HG02943 (cell line): Measurements from ENCODE around the gene MMP20.
"Not testable (repeated sequence)": the region's sequence is repeated elsewhere in the genome, so short reads cannot be mapped to it uniquely, and the experiment has no call there.

ENCODE experiments used
- ATAC-seq: cut with Tn5 transposase; IDR thresholded peaks from one replicate; pipeline ENCODE4 v1.9.1; 2021; ENCODE audit warnings: mild to moderate bottlenecking, low read depth, moderate library complexity; ENCODE audit not compliant: unreplicated experiment

The MMP20 gene

DNA sequence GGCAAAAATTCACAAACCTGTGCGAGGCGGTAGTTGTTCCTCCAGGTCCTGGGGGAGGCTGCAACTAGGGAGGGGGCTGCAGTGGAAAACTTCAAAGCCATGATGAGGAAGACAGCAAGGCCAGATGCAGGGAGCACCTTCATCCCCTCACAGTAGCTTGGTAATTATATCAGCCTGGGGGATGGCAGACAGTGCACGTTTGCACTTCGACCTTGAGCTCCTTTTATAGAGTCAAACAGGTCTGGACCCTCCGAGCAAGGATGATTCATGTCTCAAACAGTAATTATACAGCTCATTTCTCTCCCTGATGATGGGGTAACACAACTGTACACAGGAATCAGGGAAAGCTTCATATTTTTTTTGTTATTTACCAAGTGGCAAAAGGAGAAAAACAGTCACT is at the start of gene MMP20:
Gene MMP20 (minus strand): TSS at position 156 of the 400 bp plus-strand sequence. CDS start 13 bp downstream, at position 143.
- no peak for ATAC-seq

DNA sequence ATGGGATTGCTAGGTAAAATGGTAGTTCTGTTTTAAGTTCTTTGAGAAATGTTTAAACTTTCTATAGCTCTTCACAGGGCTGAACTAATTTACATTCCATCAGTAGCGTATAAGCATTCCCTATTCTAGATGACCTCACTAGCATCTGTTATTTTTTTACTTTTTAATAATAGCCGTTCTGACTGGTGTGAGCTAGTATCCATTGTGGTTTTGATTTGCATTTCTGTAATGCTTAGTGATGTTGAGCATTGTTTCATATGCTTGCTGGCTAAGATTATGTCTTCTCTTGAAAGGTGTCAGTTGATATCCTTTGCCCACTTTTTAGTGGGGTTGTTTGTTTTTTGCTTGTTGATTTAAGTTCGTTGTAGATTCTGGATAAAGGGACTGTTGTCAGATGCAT is 44.5 kb upstream of the MMP20 start:
- ATAC-seq: no peak

DNA sequence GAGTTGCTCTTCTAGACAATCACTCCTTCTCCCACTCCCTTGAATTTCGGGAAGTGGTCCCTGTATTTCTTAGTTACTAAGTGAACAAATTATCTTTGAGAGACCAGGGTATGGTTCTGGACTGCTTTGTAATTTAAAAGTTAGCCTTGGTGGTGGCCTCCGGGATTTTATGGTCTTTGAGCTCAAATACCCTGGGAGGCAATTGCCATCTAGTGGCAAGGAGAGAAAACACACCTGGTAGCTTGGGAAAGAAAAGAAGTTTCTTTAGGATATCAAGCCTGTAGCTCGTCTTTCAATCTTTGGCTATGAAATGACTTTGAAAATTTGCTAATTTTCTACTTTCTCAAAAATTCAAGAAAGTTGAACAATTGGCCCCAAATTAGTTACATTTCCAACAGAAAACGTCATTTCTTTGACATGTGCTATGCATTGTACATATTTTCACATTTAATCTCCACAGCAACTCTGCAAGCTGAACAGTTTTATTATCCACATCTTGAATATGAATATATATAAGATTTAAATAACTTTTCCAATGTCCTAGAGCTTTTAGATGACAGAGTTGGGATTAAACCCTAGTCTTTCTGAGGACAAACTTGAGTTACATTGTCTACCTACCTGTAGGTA is 41.3 kb upstream of the MMP20 start:
- peak; percentile 69 for ATAC-seq

- ATAC-seq: no peak
These were observed 39.0 kb upstream of the MMP20 start for GRCh38 chr11:102664001-102664752.

DNA sequence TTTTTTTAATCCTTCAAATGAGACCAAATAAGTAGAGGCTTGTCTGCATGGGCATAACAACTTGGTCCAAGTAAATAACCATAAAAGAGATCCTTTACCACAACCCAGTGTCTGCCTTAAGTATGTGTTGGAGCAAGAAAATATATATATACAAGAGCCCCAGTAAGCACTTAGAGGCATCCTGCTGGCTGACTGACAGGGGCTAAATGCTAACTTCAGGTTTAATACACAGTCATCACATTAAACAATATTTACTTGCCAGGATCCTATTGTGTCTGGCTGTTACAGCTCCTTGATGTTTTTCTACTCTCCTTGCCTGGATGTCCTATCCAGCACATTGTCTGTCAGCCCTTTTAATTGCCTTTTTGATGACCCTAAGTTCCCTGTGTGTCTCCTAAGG is 37.5 kb upstream of the MMP20 start:
- ATAC-seq: no peak

- ATAC-seq: no peak
These were observed 35.9 kb upstream of the MMP20 start for GRCh38 chr11:102661040-102661439.

DNA sequence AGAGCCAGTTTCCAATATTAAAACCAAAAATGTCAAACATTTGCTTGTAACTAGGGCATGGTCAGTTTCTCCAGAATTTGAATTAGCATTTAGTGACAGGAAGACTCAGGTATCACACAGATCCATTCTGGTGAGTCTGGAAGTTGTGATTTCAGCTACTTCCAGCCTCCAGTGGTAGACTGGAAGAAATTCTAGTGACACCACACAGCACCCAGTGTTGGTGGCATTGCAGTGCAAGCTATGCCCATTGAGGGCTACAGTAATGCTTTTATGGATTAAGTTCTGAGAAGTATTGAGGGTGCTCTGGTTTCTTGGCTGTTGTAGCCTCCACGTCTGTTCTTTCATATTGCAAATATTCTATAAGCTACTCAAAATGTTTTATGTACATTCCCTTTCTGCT is 31.4 kb upstream of the MMP20 start:
- no peak for ATAC-seq

GRCh38 chr11:102655547-102655946 is 30.4 kb upstream of the MMP20 start:
- no peak for ATAC-seq

GRCh38 chr11:102654761-102655160 is 29.6 kb upstream of the MMP20 start:
- no peak for ATAC-seq

- no peak for ATAC-seq
These were observed 28.7 kb upstream of the MMP20 start for GRCh38 chr11:102653744-102654291.

DNA sequence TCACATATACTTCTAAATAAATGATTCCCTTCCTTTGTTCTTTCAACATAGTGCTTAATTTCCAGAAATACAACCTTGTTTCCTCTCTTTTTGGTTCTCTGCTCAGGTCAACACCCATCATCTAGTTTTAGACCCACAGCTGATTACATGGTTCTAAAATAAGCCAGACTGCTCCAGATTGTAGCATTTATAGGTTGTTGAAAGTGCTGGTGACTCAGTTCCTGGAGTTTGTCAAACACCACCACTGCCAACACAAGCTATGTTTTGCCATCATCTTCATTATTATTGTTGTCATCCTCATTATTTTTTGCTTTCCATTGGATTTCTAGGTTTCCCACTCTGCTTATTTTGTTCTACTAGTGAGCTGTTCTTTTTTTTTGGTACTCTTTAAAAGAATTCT is 22.3 kb upstream of the MMP20 start:
- no peak for ATAC-seq

GRCh38 chr11:102643941-102644340 is 18.8 kb upstream of the MMP20 start:
- no peak for ATAC-seq

GRCh38 chr11:102640946-102641345 is 15.8 kb upstream of the MMP20 start:
- ATAC-seq: no peak

DNA sequence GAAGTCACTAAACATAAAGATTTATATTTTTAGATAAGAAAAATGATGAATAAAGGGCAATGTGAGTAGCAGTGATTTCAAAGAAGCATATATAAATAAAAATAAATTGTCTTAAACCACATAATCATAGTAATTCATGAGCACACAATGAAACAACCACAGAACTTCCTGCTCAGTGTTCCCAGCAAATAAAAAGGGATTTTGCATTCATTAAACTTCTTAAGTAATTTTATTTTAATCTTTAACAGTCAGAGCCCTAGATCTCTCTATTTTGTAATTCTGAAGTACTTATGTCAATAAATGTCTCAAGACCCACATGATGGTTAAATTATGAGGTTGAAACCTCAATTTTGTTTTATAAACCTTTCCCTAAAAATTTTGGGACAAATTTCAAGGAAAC is 14.5 kb upstream of the MMP20 start:
- ATAC-seq: no peak

- no peak for ATAC-seq
These were observed 12.6 kb upstream of the MMP20 start for GRCh38 chr11:102637731-102638130.

GRCh38 chr11:102633385-102634026 is 8.4 kb upstream of the MMP20 start:
- no peak for ATAC-seq

GRCh38 chr11:102632026-102632425 is 6.9 kb upstream of the MMP20 start:
- ATAC-seq: no peak

DNA sequence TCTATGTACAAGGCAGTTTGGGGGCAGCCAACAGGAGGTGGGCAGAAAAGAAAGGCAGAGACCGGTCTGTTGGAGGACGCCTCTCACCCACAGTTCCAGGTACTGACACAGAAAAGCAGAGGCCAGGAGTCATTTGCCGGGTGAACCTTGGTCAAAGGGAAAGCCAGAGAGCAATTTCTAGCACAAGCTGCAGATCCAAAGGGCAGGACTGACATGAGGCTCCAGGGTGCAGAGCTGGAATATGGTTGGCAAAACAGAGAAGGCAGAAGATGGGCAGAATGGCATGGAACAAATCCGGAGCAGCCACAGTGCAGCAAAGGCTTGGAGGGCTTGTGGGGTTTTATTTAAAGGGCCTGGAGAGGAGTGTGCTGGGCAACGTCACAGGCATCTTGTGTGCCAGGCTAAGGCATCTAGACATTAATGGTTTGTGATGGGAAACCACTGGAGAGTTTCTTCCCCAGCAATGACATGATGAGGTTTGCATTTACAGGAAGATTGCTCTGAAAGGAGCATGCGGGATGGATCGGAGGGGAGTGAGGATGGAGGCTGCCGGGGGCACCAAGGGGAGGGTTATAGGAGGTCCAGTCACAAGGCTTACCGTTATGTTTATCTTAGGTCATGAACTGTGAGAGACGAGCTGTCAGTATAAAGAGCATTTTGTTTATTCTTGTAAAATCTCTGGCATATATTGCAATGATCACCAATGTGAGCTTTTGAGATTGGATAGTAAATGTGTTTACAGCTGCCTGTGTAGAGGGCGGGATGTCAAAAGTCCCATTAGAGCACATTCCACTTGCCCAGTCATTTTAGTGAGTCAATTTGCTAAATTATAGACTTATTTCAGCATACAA is 5.7 kb upstream of the MMP20 start:
- ATAC-seq: no peak

DNA sequence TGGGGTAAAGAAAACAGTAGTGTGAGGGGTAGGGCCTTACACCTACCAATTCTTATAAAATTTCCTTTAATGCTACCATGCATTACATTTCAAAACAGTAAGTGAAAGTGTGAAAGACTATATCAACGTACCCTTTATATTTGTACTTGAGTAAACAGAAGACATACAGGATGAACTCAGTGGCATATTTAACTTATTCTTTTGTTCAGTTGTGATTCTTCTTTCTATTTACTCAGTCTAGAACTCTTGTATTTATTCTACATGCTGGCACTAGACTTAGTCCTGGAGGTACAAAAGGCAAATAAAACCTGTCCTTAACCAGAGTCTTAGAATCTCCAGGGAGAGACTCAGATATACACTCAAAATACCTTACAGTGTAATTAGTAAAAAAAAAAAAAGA is 4.8 kb upstream of the MMP20 start:
- not testable (repeated sequence) for ATAC-seq

DNA sequence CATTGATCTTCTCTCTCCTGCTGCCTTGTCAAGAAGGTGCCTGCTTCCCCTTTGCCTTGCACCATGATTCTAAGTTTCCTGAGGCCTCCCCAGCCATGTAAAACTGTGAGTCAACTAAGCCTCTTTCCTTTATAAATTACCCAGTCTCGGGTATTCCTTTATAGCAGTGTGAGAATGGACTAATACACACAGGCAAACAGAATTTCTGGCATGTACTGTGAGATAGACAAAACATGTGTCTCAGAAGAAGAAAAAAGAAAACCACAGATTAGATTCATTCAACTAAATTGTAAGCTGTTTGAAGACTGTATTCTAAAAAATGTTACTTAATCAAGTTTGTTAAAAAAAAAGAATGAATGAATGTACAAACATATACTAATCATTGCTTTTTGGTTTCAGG is 1.5 kb upstream of the MMP20 start:
- no peak for ATAC-seq

DNA sequence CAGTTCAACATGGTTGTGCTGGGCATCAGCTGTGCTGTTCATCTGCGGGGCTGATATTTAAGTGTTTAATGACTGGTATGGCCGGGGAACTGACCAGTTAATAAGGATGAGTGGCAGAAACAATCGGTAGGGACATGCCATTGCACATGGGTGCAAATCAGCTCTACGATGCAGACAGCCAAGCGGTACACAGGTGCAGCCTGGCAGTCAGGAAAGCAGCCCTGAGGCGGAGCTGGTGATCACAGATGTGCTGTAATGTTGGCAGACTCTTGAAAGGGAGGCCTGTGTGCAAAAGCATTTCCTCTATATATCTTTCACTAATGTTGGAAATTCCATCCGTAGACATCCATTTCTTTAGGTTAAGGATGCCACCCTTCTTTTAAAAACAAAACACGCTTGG is 1.1 kb downstream of the MMP20 start:
- no peak for ATAC-seq
